MM.1S (cell line): ENCODE measurements around the gene LBR.

Source experiments
- EZH2phosphoT487 ChIP-seq: fragments of 300-600 bp; sonication (generic); IDR thresholded peaks from 2 replicates; pipeline ENCODE4 v1.6.1; 2018; ENCODE audit warnings: antibody characterized with exemption, low read length
- TF ChIP-seq, protein P1 (sequence below): fragments of 300-600 bp; sonication (generic); IDR thresholded peaks from 2 replicates; pipeline ENCODE4 v1.5.1; 2016; ENCODE audit warnings: antibody characterized with exemption, low read length, mixed read lengths

DNA sequence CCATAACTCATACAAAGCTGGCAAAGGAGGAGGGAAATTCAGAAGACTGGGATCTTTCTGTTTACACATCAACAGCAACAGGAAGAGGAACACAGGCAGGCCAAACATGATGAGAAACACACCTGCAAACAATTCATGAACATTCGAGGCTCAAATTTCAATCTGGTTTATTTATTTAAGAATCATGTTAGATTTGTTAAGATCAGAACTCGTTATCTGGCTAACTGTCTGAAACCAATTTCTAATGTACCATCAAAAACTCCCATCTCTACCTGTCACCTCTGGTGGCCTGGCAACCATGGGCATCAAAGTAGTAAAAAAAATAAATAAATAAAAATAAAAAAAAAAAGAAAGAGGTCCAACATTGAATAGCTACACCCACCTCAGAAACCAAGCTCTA, 9.8 kb downstream of the LBR start:
- TF ChIP-seq, protein P1, sequence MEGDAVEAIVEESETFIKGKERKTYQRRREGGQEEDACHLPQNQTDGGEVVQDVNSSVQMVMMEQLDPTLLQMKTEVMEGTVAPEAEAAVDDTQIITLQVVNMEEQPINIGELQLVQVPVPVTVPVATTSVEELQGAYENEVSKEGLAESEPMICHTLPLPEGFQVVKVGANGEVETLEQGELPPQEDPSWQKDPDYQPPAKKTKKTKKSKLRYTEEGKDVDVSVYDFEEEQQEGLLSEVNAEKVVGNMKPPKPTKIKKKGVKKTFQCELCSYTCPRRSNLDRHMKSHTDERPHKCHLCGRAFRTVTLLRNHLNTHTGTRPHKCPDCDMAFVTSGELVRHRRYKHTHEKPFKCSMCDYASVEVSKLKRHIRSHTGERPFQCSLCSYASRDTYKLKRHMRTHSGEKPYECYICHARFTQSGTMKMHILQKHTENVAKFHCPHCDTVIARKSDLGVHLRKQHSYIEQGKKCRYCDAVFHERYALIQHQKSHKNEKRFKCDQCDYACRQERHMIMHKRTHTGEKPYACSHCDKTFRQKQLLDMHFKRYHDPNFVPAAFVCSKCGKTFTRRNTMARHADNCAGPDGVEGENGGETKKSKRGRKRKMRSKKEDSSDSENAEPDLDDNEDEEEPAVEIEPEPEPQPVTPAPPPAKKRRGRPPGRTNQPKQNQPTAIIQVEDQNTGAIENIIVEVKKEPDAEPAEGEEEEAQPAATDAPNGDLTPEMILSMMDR, result no peak
- no peak for TF ChIP-seq EZH2phosphoT487
